Activated CD4-positive, CD25-positive, alpha-beta regulatory T cell (primary cell): Measurements from ENCODE around the gene RGPD8.
A peak's percentile ranks its signal among the peaks of the same experiment; 100 is the strongest.
"Not testable (repeated sequence)": the region's sequence is repeated elsewhere in the genome, so short reads cannot be mapped to it uniquely, and the experiment has no call there.

ENCODE experiments used
- DNase-seq, 4 experiments: peaks; one replicate each; lab custom pipeline; 2025; lab: John Stamatoyannopoulos, UW

The RGPD8 gene

DNA sequence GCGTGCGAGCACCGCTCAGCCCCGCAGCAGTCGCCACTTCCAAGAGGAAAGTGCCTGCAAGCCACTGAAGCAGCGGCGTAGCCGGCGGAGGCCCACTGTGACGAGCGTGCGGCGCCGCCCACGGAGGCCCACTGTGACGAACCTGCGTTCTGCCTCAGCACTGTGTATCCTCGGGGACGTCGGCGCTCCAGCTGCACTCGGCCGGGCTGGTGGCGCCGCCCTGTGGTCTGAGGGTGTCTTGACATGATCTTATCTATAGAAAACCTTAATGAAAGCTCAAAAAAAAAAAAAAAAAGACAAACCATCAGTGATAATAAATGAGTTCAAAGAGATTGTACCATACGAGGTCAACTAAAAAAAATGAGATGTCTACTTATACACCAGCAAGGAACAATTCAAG is at the start of gene RGPD8:
RGPD8 (minus strand) TSS at position 166 of the 400 bp plus-strand sequence. CDS start 192 bp downstream, outside the sequence.
- not testable (repeated sequence) for DNase-seq

DNA sequence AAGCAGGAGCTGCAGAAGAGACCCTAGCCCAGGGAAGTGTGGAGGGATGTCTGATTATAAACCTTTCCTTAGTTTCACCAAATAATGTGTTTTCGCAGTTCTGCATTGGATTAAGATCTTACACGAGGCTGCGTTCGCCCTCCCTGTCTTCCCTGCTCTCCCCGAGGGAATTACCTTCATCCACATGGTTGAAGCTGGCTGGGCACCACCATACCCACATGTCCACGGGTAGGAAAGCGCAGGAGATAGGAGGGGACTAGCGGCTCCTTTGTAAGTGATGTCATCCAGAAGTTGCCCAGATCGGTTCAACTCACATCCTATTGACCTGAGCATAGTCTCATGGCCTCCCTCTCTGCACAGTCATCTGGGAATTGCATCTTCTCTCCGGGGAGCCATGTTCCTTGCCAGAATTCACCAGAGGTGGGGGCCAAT is 49.6 kb upstream of the RGPD8 start:
- no peak for DNase-seq

DNA sequence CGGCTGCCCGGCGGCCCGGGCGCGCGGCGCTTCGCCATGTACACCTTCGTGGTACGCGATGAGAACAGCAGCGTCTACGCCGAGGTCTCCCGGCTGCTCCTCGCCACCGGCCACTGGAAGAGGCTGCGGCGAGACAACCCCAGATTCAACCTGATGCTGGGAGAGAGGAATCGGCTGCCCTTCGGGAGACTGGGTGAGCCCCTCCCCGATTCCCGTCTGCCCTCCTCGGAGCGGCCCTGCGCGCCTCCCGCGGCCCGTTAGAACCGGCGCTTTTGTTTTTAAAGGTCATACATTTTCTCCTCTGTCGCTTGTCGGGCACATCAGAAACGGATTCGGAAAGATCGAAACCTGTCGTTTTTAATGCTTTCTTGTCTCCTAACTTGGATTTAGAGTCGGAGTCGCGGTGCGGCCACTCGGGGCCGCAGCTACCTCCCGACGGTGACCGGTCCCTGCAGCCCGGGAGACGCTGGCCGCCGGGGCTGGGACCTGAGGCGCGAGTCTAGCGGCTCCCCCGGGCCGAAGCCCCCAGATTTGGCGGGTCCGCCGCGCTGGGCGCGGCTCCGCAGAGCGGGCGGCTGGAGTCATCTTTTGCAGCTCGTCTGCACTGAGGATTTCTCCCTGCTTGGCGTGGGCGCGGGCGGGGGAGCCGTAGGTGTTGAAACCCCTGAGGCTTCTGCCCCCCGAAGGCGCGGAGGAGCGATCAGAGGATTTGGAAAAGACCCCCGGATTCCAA is 49.0 kb upstream of the RGPD8 start:
- peak in 1 of 4 experiments; percentile 16 for DNase-seq

GRCh38 chr2:112481528-112482233 is 48.2 kb upstream of the RGPD8 start, which contains the start of gene TTL:
Gene TTL (plus strand): TSS chr2:112482156. CDS start chr2:112482345, 189 bp downstream.
- peak; percentile 48 to 65 (median 58) for DNase-seq

DNA sequence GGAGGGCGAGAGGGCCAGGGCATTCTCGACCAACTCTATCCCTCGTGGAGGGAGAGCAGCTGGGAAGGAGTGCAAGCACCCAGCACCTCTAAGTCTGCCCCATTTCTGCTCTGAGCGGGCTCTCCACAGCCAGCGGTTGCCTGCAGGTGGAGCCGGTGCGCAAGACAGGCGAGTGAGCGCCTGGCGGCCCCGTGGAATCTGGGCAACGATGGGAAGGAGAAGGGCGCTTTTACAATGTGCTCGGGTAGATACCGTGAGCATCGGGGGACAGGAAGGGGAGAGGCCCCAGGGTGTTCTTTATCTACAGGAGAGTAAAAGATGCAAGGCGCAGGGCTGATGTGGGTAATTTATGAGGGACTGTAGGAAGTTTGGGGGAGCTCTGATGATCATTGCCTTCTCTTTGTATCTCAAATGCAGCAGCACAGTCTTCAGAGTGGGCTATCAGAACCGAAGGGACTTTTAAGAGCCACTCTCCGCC is 47.6 kb upstream of the RGPD8 start:
- DNase-seq: peak; percentile 54 to 71 (median 64)

DNA sequence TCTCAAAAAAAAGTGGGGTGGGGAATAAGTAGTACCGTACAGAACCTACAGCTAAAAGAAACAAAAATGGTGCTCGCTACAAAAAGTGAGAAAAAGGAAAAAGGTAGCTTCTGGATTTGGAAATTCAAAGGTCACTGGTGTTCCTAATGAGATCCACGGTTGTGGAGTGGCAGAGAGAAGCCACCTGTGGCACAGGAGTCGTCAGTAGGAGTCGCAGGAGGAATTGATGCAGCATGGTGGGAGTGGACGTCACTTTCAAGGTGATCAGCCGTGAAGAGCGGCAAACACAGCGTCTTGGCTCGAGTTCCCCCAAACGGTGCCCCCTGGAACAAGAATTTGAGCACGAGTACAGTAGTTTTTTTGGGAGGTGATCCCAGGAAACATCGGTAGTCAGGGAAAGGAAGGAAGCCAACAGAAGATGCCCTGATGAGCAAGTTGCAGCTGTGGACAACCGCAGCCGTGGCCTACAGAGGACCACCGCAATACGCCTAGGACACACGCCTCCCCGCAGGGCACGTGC is 47.1 kb upstream of the RGPD8 start:
- DNase-seq: no peak

- no peak for DNase-seq
Measured at GRCh38 chr2:112476434-112476833, 43.0 kb upstream of the RGPD8 start.

- no peak for DNase-seq
Measured at GRCh38 chr2:112474844-112475486, 41.5 kb upstream of the RGPD8 start.

DNA sequence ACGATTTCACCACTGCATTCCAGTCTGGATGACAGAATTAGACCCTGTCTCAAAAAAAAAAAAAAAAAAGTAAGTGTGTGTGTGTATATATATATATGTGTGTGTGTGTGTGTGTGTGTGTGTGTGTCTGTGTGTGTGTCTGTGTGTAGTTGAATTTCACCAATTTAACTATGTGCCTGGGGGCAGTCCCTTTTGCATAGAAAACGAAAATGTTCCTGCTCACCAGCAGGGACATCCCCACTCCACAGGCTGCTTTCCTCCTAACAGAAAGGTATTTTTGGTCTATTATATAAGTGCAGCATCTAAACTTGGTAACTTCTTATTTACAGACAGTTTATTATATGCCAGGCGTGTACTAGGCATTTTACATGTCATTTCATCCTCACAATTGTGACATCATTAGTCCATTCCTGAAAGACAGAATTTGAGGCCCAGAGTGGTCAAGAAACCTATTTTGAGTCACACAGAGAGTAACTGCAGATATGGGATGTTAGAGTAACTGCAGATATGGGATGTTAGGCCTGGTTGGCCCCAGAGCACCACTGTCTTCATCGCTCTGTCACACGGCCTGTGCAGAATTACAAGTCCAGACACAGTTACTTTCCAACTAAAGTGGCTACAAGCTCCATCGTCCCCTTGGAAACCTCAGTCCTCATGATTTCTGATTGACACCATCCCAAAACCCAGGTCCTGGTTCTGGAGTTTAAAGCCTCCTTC is 39.3 kb upstream of the RGPD8 start:
- DNase-seq: no peak

DNA sequence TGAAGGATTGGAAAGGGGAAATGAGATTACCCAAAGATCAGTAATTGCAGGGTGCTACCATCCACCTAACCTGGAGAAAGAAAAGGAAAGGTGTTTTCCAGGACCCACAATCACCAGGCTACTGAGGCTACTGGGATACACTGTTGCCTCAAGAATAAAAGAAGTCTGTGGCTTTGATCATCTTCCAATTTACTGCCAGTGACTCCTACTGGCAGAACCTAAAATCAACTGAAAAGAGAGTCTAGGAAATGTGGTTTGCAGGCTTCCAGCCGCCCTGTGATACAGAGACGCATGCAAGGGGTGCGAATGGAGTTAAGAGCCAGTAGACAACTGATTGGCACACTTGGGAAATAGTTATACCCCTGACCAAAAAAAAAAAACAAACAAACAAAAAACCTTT is 31.9 kb upstream of the RGPD8 start:
- DNase-seq: no peak

DNA sequence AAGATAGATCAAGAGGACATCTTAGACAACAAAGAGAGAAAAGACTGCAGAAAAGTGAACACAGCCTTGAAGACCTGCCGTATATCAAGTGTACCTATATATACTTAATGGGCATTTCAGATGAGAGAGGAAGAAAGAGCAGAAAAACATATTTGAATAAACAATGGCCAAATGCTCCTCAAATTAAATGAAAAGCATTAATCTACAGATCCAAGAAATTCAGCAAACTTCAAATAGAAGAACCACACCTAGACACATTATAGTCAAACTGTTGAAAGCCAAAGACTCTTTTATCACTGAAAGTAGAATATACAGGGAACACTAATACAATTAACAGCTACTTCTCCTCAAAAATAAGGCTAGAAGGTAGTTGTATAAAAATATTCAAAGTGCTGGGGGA is 29.8 kb upstream of the RGPD8 start:
- no peak for DNase-seq

GRCh38 chr2:112462178-112462577 is 28.7 kb upstream of the RGPD8 start:
- DNase-seq: no peak

- no peak for DNase-seq
Measured at GRCh38 chr2:112459372-112459771, 25.9 kb upstream of the RGPD8 start.

DNA sequence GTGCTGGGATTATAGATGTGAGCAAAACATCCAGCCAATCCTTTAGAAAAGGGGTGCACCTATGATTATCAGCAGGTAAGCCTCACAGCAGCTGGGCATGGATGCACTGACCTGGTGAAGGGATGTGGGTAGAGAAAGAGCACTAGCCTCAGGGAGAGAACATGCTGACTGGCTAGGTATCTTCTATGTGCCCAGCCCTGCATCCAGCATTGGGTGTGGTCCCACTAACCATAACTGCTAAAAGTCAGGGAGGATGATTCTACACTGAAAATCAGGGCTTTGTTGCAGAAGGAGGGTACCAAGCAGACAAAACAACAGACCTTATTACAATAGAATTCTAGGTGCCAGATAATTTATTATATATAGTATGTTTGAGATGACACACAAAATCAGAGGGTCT is 21.1 kb upstream of the RGPD8 start:
- no peak for DNase-seq

GRCh38 chr2:112451317-112451716 is 17.9 kb upstream of the RGPD8 start:
- no peak for DNase-seq

GRCh38 chr2:112449854-112450253 is 16.4 kb upstream of the RGPD8 start:
- DNase-seq: no peak

- DNase-seq: not testable (repeated sequence)
Measured at GRCh38 chr2:112444256-112444655, 10.8 kb upstream of the RGPD8 start.

GRCh38 chr2:112438603-112439261 is 5.3 kb upstream of the RGPD8 start:
- DNase-seq: not testable (repeated sequence)

- DNase-seq: not testable (repeated sequence)
Measured at GRCh38 chr2:112437405-112437831, 4.0 kb upstream of the RGPD8 start.

DNA sequence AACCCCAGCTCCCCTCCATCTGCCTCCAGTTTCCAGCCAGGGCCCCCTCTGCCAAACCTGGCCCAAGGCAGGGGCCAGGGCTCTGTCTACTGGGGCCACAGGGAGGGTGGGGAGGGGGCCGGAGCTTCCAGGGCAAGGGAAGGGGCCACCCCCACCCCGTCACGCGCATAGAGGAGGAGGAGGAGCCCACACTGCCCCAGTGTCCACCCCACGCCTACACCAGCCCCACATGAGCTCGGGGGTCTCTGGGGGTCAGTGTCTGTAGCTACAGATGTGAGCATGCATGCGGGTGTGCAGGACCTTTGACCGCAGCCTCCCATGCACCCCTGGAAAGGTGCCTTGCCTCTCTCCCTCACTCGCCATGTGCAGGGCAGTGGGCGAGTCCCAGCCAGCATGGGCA is 3.5 kb upstream of the RGPD8 start:
- not testable (repeated sequence) for DNase-seq
